ENCODE data around the gene DSCAML1. TPM values are rescaled to one million over a fixed set of nuclear protein-coding genes. Genes with fewer than 3 reads are reported as not detected.

Gene DSCAML1
- total and polyA plus RNA-seq, 9 of the 15 experiments (the other 6 are each of a cell fraction or from before 2014, with no cell fraction given): not detected

- in situ Hi-C loops (cut with MboI) (no loop called here), intact Hi-C loops (cut with micrococcal nuclease) (no loop called here)
- Histone ChIP-seq H3K4me2 (ENCODE audit: insufficient read depth, low read length) (no peak overlapping the region), H3K9ac (ENCODE audit: insufficient read depth in 1 of 2, low read depth in 2 of 2, low read length in 2 of 2) (no peak overlapping the region), H3K4me3 (no peak overlapping the region), H3K36me3 (ENCODE audit: control insufficient read depth, insufficient read depth, low read length) (no peaks in the 10 kb centered on the region), H3K9me1 (ENCODE audit: control insufficient read depth, insufficient read depth, low read length) (no peaks in the 10 kb centered on the region), H3K4me1 (replicated peaks in 1 of 2; ENCODE audit: control insufficient read depth in 2 of 2, insufficient read depth in 2 of 2, low read length in 2 of 2) (no peaks in the 10 kb centered on the region), H3K27ac (ENCODE audit: extremely low read depth, low read depth, low read length) (no peak overlapping the region), H2AFZ (ENCODE audit: low read depth, low read length) (no peak overlapping the region), H3K79me2 (ENCODE audit: control insufficient read depth, insufficient read depth, low read length) (no peaks in the 10 kb centered on the region), H4K20me1 (replicated peaks; ENCODE audit: control insufficient read depth, insufficient read depth, low read length) (peaks cover 18% of the 10 kb centered on the region), H3K27me3 (ENCODE audit: control insufficient read depth in 2 of 2, insufficient read depth in 2 of 2, low read length in 2 of 2) (peaks cover 41 to 71% of the 10 kb centered on the region in 2 experiments; a peak in 4 of 5 replicates), H3K9me3 (replicated peaks; ENCODE audit: control insufficient read depth, insufficient read depth, low read depth, low read length) (no peaks in the 10 kb centered on the region)
- TF ChIP-seq ATF7 (IDR thresholded peaks at IDR 0.05) (no peak), MAX (CRISPR knock-in tag; IDR thresholded peaks at IDR 0.05) (no peak), DDX20 (tag; IDR thresholded peaks at IDR 0.05; ENCODE audit: low read depth) (no peak), HCFC1 (IDR thresholded peaks at IDR 0.05; ENCODE audit: low read depth, low read length) (no peak), ZBTB7A (IDR thresholded peaks at IDR 0.05; ENCODE audit: borderline replicate concordance, control insufficient read depth, low read depth, low read length) (no peak)
- FAIRE-seq: no peak
- CTCF ChIA-PET (ENCODE audit: low intra/inter-chr PET ratio): no interaction called here
- POLR2A ChIA-PET: interaction anchor here (0.8 to 1.0 kb wide), 2 partner anchors 14 to 1613 kb away, joined by 3 to 4 read pairs; partner anchors contain the start of gene RNF26
- DNase-seq (ENCODE audit: extremely low read depth in 1 of 4, low spot score in 3 of 4): no peak
- WGBS (ENCODE audit: insufficient coverage, low coverage, missing lambda C conversion rate): 3% methylated on average over 2 of the region's 2 CpGs
- no TSS peak for BruUV-seq (replicated peaks)
- no peak for ATAC-seq
These were observed 74.9 kb downstream of the DSCAML1 start for GRCh38 chr11:117722082-117722481.

- Histone ChIP-seq H2AFZ (ENCODE audit: low read depth, low read length) (no peak overlapping the region), H3K4me3 (no peak overlapping the region), H3K4me1 (replicated peaks in 1 of 2; ENCODE audit: control insufficient read depth in 2 of 2, insufficient read depth in 2 of 2, low read length in 2 of 2) (no peaks in the 10 kb centered on the region), H3K9ac (ENCODE audit: insufficient read depth in 1 of 2, low read depth in 2 of 2, low read length in 2 of 2) (no peak overlapping the region), H3K36me3 (ENCODE audit: control insufficient read depth, insufficient read depth, low read length) (no peaks in the 10 kb centered on the region), H4K20me1 (replicated peaks; ENCODE audit: control insufficient read depth, insufficient read depth, low read length) (peaks cover 18% of the 10 kb centered on the region), H3K9me3 (replicated peaks; ENCODE audit: control insufficient read depth, insufficient read depth, low read depth, low read length) (no peaks in the 10 kb centered on the region), H3K27me3 (ENCODE audit: control insufficient read depth in 2 of 2, insufficient read depth in 2 of 2, low read length in 2 of 2) (peaks cover 46 to 77% of the 10 kb centered on the region in 2 experiments; a peak in 4 of 5 replicates), H3K27ac (ENCODE audit: extremely low read depth, low read depth, low read length) (no peak overlapping the region), H3K4me2 (ENCODE audit: insufficient read depth, low read length) (no peak overlapping the region), H3K9me1 (ENCODE audit: control insufficient read depth, insufficient read depth, low read length) (no peaks in the 10 kb centered on the region), H3K79me2 (ENCODE audit: control insufficient read depth, insufficient read depth, low read length) (no peaks in the 10 kb centered on the region)
- ATAC-seq (no peak), DNase-seq (ENCODE audit: extremely low read depth in 1 of 4, low spot score in 3 of 4) (no peak), FAIRE-seq (no peak)
- intact Hi-C loops (cut with micrococcal nuclease): no loop called here
- CTCF ChIA-PET (ENCODE audit: low intra/inter-chr PET ratio): no interaction called here
- WGBS (ENCODE audit: insufficient coverage, low coverage, missing lambda C conversion rate): 0% methylated on average over 10 of the region's 11 CpGs
- BruUV-seq (replicated peaks): no TSS peak
- in situ Hi-C loops (cut with MboI): no loop called here
- POLR2A ChIA-PET: interaction anchor here (0.8 kb wide), 1 partner anchor 68 kb away, joined by 3 read pairs; no protein-coding TSS in a partner anchor
- TF ChIP-seq ZNF766 (CRISPR knock-in tag; conservative IDR thresholded peaks at IDR 0.05) (no peak), MXD1 (CRISPR knock-in tag; IDR thresholded peaks at IDR 0.05; ENCODE audit: borderline replicate concordance, poor library complexity, severe bottlenecking) (no peak), ZNF354B (CRISPR knock-in tag; IDR thresholded peaks at IDR 0.05) (no peak), ASH1L (IDR thresholded peaks at IDR 0.05; ENCODE audit: borderline replicate concordance, low read depth, partially characterized antibody) (no peak), HOXB6 (CRISPR knock-in tag; IDR thresholded peaks at IDR 0.05; ENCODE audit: borderline replicate concordance) (no peak), CTBP1 (IDR thresholded peaks at IDR 0.05; ENCODE audit: borderline replicate concordance) (no peak), PHB2 (IDR thresholded peaks at IDR 0.05; ENCODE audit: low read depth) (no peak), BRD9 (IDR thresholded peaks at IDR 0.05; ENCODE audit: low read depth, partially characterized antibody) (no peak), E2F8 (IDR thresholded peaks at IDR 0.05; ENCODE audit: low read depth, partially characterized antibody) (no peak)
These were observed 76.9 kb downstream of the DSCAML1 start for GRCh38 chr11:117720061-117720511.

Measured in K562 (cell line).